Measurements from ENCODE around the gene ATP5PO.
A peak's percentile ranks its signal among the peaks of the same experiment; 100 is the strongest.
"Not testable (repeated sequence)": the region's sequence is repeated elsewhere in the genome, so short reads cannot be mapped to it uniquely, and the experiment has no call there.

Gene ATP5PO

GRCh38 chr21:33897739-33898138 lies 17.9 kb downstream of the ATP5PO start:
- DNase-seq: no peak

- no peak for DNase-seq
Measured at GRCh38 chr21:33897098-33897497, 18.5 kb downstream of the ATP5PO start.

- no peak for DNase-seq
Measured at GRCh38 chr21:33896691-33897090, 18.9 kb downstream of the ATP5PO start.

- no peak for DNase-seq
Measured at GRCh38 chr21:33895356-33895755, 20.2 kb downstream of the ATP5PO start.

GRCh38 chr21:33894736-33895288 lies 20.8 kb downstream of the ATP5PO start:
- peak; percentile 44 for DNase-seq

- DNase-seq: no peak
Measured at GRCh38 chr21:33893917-33894316, 21.7 kb downstream of the ATP5PO start.

- DNase-seq: no peak
Measured at GRCh38 chr21:33892853-33893252, 22.8 kb downstream of the ATP5PO start.

- DNase-seq: no peak
Measured at GRCh38 chr21:33890187-33890586, 25.4 kb downstream of the ATP5PO start.

- no peak for DNase-seq
Measured at GRCh38 chr21:33886321-33886720, 29.3 kb downstream of the ATP5PO start.

- no peak for DNase-seq
Measured at GRCh38 chr21:33885172-33885514, 30.5 kb downstream of the ATP5PO start.

GRCh38 chr21:33884376-33885171 lies 31.0 kb downstream of the ATP5PO start:
- DNase-seq: no peak

- DNase-seq: no peak
Measured at GRCh38 chr21:33883118-33883517, 32.5 kb downstream of the ATP5PO start.

- no peak for DNase-seq
Measured at GRCh38 chr21:33881689-33882440, 33.7 kb downstream of the ATP5PO start.

GRCh38 chr21:33880626-33881025 lies 35.0 kb downstream of the ATP5PO start:
- no peak for DNase-seq

GRCh38 chr21:33878824-33879223 lies 36.8 kb downstream of the ATP5PO start:
- no peak for DNase-seq

- no peak for DNase-seq
Measured at GRCh38 chr21:33875026-33875695, 40.4 kb downstream of the ATP5PO start.

- DNase-seq: no peak
Measured at GRCh38 chr21:33874161-33874560, 41.4 kb downstream of the ATP5PO start.

GRCh38 chr21:33872881-33873515 lies 42.6 kb downstream of the ATP5PO start:
- no peak for DNase-seq

GRCh38 chr21:33871171-33871570 lies 44.4 kb downstream of the ATP5PO start:
- no peak for DNase-seq

GRCh38 chr21:33870768-33871167 lies 44.8 kb downstream of the ATP5PO start:
- DNase-seq: no peak

- no peak for DNase-seq
Measured at GRCh38 chr21:33869873-33870272, 45.7 kb downstream of the ATP5PO start.

- not testable (repeated sequence) for DNase-seq
Measured at GRCh38 chr21:33867868-33868267, 47.7 kb downstream of the ATP5PO start.

GRCh38 chr21:33866826-33867225 lies 48.8 kb downstream of the ATP5PO start:
- DNase-seq: no peak
